ENCODE measurements around the gene NFKBIE. TPM values are rescaled to one million over a fixed set of nuclear protein-coding genes. Genes with fewer than 3 reads are reported as not detected.

Gene NFKBIE
- total RNA-seq, 1 donor from 2014 or later: 5.3 TPM

DNA sequence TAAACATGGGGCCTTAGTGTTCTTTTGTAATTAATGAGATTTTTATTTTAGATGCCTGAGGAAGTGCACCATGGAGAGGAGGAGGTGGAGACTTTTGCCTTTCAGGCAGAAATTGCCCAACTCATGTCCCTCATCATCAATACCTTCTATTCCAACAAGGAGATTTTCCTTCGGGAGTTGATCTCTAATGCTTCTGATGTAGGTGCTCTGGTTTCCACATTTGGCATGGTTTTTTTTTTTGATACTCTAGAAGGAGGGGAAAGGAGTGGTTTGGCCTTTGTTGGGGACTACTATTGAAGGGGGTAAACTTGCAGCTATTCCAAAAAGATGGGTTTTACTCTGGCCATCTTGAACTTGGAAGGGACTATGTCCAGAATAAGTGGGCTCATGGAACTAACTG lies 16.8 kb downstream of the NFKBIE start:
- DNase-seq (ENCODE audit: low read depth): no peak
- H3K36me3 ChIP-seq (ENCODE audit: control insufficient read depth, insufficient read depth, low read length): peaks cover 22% of the 10 kb centered on the region
- H3K4me3 ChIP-seq (ENCODE audit: low read depth, low read length): peak overlapping the region; percentile 59
- H3K27me3 ChIP-seq (ENCODE audit: control insufficient read depth, insufficient read depth, low read length): no peaks in the 10 kb centered on the region
- TF ChIP-seq, protein P1, sequence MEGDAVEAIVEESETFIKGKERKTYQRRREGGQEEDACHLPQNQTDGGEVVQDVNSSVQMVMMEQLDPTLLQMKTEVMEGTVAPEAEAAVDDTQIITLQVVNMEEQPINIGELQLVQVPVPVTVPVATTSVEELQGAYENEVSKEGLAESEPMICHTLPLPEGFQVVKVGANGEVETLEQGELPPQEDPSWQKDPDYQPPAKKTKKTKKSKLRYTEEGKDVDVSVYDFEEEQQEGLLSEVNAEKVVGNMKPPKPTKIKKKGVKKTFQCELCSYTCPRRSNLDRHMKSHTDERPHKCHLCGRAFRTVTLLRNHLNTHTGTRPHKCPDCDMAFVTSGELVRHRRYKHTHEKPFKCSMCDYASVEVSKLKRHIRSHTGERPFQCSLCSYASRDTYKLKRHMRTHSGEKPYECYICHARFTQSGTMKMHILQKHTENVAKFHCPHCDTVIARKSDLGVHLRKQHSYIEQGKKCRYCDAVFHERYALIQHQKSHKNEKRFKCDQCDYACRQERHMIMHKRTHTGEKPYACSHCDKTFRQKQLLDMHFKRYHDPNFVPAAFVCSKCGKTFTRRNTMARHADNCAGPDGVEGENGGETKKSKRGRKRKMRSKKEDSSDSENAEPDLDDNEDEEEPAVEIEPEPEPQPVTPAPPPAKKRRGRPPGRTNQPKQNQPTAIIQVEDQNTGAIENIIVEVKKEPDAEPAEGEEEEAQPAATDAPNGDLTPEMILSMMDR (IDR thresholded peaks at IDR 0.05; ENCODE audit: insufficient read depth, low read length, severe bottlenecking): no peak
- no peak for FAIRE-seq

DNA sequence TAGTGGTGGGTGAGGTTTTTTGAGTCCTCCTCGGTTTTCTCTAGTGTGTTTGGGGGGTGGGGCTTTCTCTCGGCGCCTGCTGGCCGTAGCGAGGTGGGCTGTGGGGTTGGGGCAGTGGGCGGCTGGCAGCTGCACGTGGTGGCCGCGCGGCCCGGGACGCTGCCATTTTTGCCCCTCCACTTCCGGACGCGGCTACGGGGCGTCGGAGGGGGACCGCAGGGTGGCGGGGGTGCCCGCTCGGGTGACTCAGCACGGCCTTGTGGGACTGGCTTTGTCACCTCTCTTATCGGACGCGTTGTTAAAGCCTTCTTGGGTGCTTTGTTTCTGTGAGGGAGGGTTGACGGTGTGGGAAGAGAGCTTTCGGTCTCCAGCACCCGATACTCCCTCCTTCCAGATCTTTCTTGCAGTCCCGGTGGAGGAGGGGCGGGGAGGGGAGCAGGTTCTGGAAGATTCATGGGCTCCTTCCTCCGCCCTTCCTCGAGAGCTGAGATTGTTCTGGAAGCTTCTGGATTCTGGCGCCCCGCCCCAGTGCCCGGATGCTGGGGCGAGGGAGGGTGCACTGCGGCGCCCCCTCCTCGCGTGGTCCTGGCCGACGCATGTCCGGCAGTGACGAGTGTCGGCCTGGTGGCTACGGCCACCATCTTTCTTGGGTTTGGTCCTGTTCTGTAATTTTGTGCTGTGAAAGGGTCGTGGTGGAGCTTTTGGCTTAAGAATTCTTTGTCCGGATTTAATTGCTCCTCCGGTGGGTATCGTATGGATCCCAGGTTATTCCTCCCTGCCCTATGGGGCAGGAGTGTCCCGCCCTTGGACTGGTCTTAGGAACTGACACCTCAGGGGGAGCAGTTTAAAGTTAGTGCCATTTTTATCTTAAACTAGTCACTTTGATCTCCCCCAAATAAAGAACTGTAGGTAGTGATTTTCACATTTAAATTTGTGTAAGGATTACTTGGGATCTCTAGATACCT lies 17.7 kb downstream of the NFKBIE start:
- TF ChIP-seq, protein P1 (IDR thresholded peaks at IDR 0.05; ENCODE audit: insufficient read depth, low read length, severe bottlenecking): no peak
- DNase-seq (ENCODE audit: low read depth): no peak
- H3K36me3 ChIP-seq (ENCODE audit: control insufficient read depth, insufficient read depth, low read length): peaks cover 21% of the 10 kb centered on the region
- no peak for FAIRE-seq
- peak overlapping the region; percentile 59 for H3K4me3 ChIP-seq (ENCODE audit: low read depth, low read length)
- no peaks in the 10 kb centered on the region for H3K27me3 ChIP-seq (ENCODE audit: control insufficient read depth, insufficient read depth, low read length)

GRCh38 chr6:44246663-44247337 lies 18.6 kb downstream of the NFKBIE start, which contains the start of gene HSP90AB1:
TSS of gene HSP90AB1 (plus strand) at chr6:44247101. CDS start at chr6:44248630, 1,529 bp downstream.
- FAIRE-seq (peak; percentile 40), DNase-seq (ENCODE audit: low read depth) (peak; percentile 98)
- TF ChIP-seq, protein P1 (IDR thresholded peaks at IDR 0.05; ENCODE audit: insufficient read depth, low read length, severe bottlenecking): no peak
- peaks cover 1% of the 10 kb centered on the region for H3K27me3 ChIP-seq (ENCODE audit: control insufficient read depth, insufficient read depth, low read length)
- H3K36me3 ChIP-seq (ENCODE audit: control insufficient read depth, insufficient read depth, low read length): peaks cover 17% of the 10 kb centered on the region
- H3K4me3 ChIP-seq (ENCODE audit: low read depth, low read length): peak within 1 kb of the TSS; percentile 59

DNA sequence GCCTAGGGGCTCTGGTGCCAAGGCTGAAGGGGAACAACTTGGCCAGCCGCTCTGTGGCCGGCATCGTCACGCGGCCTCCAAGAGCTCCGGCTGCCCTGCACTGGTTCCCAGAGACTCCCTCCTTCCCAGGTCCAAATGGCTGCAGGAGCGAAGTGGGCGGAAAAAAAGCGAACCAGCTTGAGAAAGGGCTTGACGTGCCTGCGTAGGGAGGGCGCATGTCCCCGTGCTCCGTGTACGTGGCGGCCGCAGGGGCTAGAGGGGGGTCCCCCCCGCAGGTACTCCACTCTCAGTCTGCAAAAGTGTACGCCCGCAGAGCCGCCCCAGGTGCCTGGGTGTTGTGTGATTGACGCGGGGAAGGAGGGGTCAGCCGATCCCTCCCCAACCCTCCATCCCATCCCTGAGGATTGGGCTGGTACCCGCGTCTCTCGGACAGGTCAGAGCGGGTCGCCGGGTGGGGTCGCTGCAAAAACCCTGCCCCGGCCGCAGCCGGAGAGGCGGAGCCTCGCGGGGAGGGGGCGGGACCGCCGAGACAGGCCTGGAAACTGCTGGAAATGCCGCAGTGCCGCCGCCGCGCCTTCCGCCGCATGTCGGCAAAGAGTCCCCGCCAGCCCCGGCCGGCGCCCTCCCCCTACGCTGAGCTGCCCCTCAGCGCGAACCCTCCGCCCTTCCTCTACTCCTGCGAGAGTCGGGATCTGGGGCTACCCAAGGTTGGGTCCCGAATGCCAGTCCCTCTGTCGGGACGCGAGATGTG lies 19.3 kb downstream of the NFKBIE start:
- Histone ChIP-seq H3K36me3 (ENCODE audit: control insufficient read depth, insufficient read depth, low read length) (peaks cover 13% of the 10 kb centered on the region), H3K27me3 (ENCODE audit: control insufficient read depth, insufficient read depth, low read length) (peaks cover 1% of the 10 kb centered on the region), H3K4me3 (ENCODE audit: low read depth, low read length) (peak overlapping the region; percentile 59)
- DNase-seq (ENCODE audit: low read depth): peak; percentile 66
- no peak for FAIRE-seq
- TF ChIP-seq, protein P1 (IDR thresholded peaks at IDR 0.05; ENCODE audit: insufficient read depth, low read length, severe bottlenecking): peak; percentile 31

DNA sequence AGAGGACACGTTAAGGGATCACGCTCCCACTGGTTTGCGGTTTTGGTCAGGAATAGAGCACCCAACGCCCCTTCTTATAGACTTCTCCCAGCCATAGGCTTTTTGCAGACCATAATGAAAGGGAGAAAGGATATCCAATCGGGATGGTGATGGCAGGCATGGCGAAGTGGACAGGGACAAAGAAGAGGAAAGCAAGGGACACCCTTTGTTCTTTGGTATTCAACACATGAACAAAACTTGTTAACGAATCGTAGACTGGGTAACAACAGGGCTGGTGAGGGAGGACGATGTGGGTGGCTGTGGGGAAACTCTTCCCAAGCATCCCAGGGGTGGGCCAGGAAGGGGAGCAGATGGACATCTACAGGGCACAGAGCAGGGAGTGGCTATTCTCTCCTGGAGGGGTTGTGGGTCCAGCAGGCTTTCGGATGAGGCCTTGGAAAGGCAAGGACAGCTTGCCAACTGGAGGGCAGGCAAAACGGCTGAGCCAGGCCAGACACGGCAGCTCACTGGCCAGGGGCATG lies 19.9 kb downstream of the NFKBIE start:
- peaks cover 1% of the 10 kb centered on the region for H3K27me3 ChIP-seq (ENCODE audit: control insufficient read depth, insufficient read depth, low read length)
- peak overlapping the region; percentile 59 for H3K4me3 ChIP-seq (ENCODE audit: low read depth, low read length)
- DNase-seq (ENCODE audit: low read depth): no peak
- FAIRE-seq: no peak
- peaks cover 9% of the 10 kb centered on the region for H3K36me3 ChIP-seq (ENCODE audit: control insufficient read depth, insufficient read depth, low read length)
- TF ChIP-seq, protein P1 (IDR thresholded peaks at IDR 0.05; ENCODE audit: insufficient read depth, low read length, severe bottlenecking): no peak
